ENCODE results near the gene THAP9.
"Not testable (repeated sequence)": the region's sequence is repeated elsewhere in the genome, so short reads cannot be mapped to it uniquely, and the experiment has no call there.

THAP9 gene

GRCh38 chr4:82860487-82860886, 40.0 kb upstream of the THAP9 start:
- no CpG with 5 or more reads among the region's 2 CpGs for WGBS (ENCODE audit: extremely low coverage, insufficient coverage, insufficient read length)
- not testable (repeated sequence) for H3K27ac ChIP-seq (ENCODE audit: low read depth, low read length)

GRCh38 chr4:82861529-82861928, 39.0 kb upstream of the THAP9 start:
- Histone ChIP-seq H3K9me3 (ENCODE audit: insufficient read depth, low read depth, low read length) (no peaks in the 10 kb centered on the region), H2AK5ac (ENCODE audit: low read length) (no peak overlapping the region), H3K27ac (ENCODE audit: low read depth, low read length) (no peak overlapping the region)

More at GRCh38 chr4:82860487-82860886, 40.0 kb upstream of the THAP9 start:
- H4K8ac ChIP-seq (ENCODE audit: low read depth, low read length); H2BK12ac ChIP-seq (ENCODE audit: low read length); H3K4me2 ChIP-seq (ENCODE audit: low read length); H2AK5ac ChIP-seq (ENCODE audit: low read length); H3K4me3 ChIP-seq (ENCODE audit: low read depth, low read length); H2BK120ac ChIP-seq (ENCODE audit: insufficient read depth, low read length, poor library complexity); H3K14ac ChIP-seq (ENCODE audit: low read length); H3K4ac ChIP-seq (ENCODE audit: low read depth, low read length); H2BK5ac ChIP-seq (ENCODE audit: low read depth, low read length, poor library complexity); H3K79me2 ChIP-seq (ENCODE audit: control insufficient read depth, insufficient read depth, low read length, poor library complexity); H3K4me1 ChIP-seq (ENCODE audit: control insufficient read depth in 1 of 2, insufficient read depth in 2 of 2, low read length in 2 of 2); H3K18ac ChIP-seq (ENCODE audit: low read length); H4K91ac ChIP-seq (ENCODE audit: low read depth, low read length); DNase-seq; H3K79me1 ChIP-seq (ENCODE audit: low read length); H3K27me3 ChIP-seq (ENCODE audit: insufficient read depth, low read length); H2AFZ ChIP-seq (ENCODE audit: insufficient read depth, low read length, poor library complexity); H4K12ac ChIP-seq (ENCODE audit: low read depth, low read length); H3K9me3 ChIP-seq (ENCODE audit: insufficient read depth, low read depth, low read length); H3K23ac ChIP-seq (ENCODE audit: low read length); H3K9ac ChIP-seq (ENCODE audit: low read length): not testable (repeated sequence)
- H3K36me3 ChIP-seq (ENCODE audit: control insufficient read depth in 1 of 2, insufficient read depth in 2 of 2, low read length in 2 of 2), result peaks cover 22% of the 10 kb centered on the region in 2 experiments

GRCh38 chr4:82864336-82864979, 36.1 kb upstream of the THAP9 start:
- no peak overlapping the region for H2BK120ac ChIP-seq (ENCODE audit: insufficient read depth, low read length, poor library complexity)
- H3K4me3 ChIP-seq (ENCODE audit: low read depth, low read length), result no peak overlapping the region
- H3K4me2 ChIP-seq (ENCODE audit: low read length), result no peak overlapping the region
- no peak overlapping the region for H2BK12ac ChIP-seq (ENCODE audit: low read length)
- no peaks in the 10 kb centered on the region for H3K9me3 ChIP-seq (ENCODE audit: insufficient read depth, low read depth, low read length)
- H3K14ac ChIP-seq (ENCODE audit: low read length), result no peak overlapping the region
- no peak overlapping the region for H3K18ac ChIP-seq (ENCODE audit: low read length)
- H3K4me1 ChIP-seq (ENCODE audit: control insufficient read depth in 1 of 2, insufficient read depth in 2 of 2, low read length in 2 of 2), result no peaks in the 10 kb centered on the region
- no peak for DNase-seq
- no peak overlapping the region for H3K9ac ChIP-seq (ENCODE audit: low read length)
- no peak overlapping the region for H4K12ac ChIP-seq (ENCODE audit: low read depth, low read length)
- no peaks in the 10 kb centered on the region for H3K79me1 ChIP-seq (ENCODE audit: low read length)
- no CpG with 5 or more reads among the region's 6 CpGs for WGBS (ENCODE audit: extremely low coverage, insufficient coverage, insufficient read length)
- no peaks in the 10 kb centered on the region for H3K27me3 ChIP-seq (ENCODE audit: insufficient read depth, low read length)
- H2BK5ac ChIP-seq (ENCODE audit: low read depth, low read length, poor library complexity), result no peak overlapping the region
- no peak overlapping the region for H3K4ac ChIP-seq (ENCODE audit: low read depth, low read length)
- H3K23ac ChIP-seq (ENCODE audit: low read length), result no peak overlapping the region
- H4K8ac ChIP-seq (ENCODE audit: low read depth, low read length), result no peak overlapping the region
- H3K79me2 ChIP-seq (ENCODE audit: control insufficient read depth, insufficient read depth, low read length, poor library complexity), result no peaks in the 10 kb centered on the region
- no peak overlapping the region for H4K91ac ChIP-seq (ENCODE audit: low read depth, low read length)
- H2AK5ac ChIP-seq (ENCODE audit: low read length), result no peak overlapping the region
- no peak overlapping the region for H3K27ac ChIP-seq (ENCODE audit: low read depth, low read length)
- no peak overlapping the region for H2AFZ ChIP-seq (ENCODE audit: insufficient read depth, low read length, poor library complexity)
- H3K36me3 ChIP-seq (ENCODE audit: control insufficient read depth in 1 of 2, insufficient read depth in 2 of 2, low read length in 2 of 2), result peaks cover 26 to 34% of the 10 kb centered on the region in 2 experiments

More at GRCh38 chr4:82861529-82861928, 39.0 kb upstream of the THAP9 start:
- Histone ChIP-seq H3K4me3 (ENCODE audit: low read depth, low read length) (no peak overlapping the region), H2BK5ac (ENCODE audit: low read depth, low read length, poor library complexity) (no peak overlapping the region), H2BK12ac (ENCODE audit: low read length) (no peak overlapping the region), H3K4ac (ENCODE audit: low read depth, low read length) (no peak overlapping the region), H3K9ac (ENCODE audit: low read length) (no peak overlapping the region), H4K12ac (ENCODE audit: low read depth, low read length) (no peak overlapping the region), H4K91ac (ENCODE audit: low read depth, low read length) (no peak overlapping the region), H4K8ac (ENCODE audit: low read depth, low read length) (no peak overlapping the region), H2BK120ac (ENCODE audit: insufficient read depth, low read length, poor library complexity) (no peak overlapping the region), H3K27me3 (ENCODE audit: insufficient read depth, low read length) (no peaks in the 10 kb centered on the region), H3K36me3 (ENCODE audit: control insufficient read depth in 1 of 2, insufficient read depth in 2 of 2, low read length in 2 of 2) (peaks cover 19 to 25% of the 10 kb centered on the region in 2 experiments), H3K14ac (ENCODE audit: low read length) (no peak overlapping the region), H2AFZ (ENCODE audit: insufficient read depth, low read length, poor library complexity) (no peak overlapping the region), H3K18ac (ENCODE audit: low read length) (no peak overlapping the region), H3K79me2 (ENCODE audit: control insufficient read depth, insufficient read depth, low read length, poor library complexity) (no peaks in the 10 kb centered on the region), H3K4me2 (ENCODE audit: low read length) (no peak overlapping the region), H3K23ac (ENCODE audit: low read length) (no peak overlapping the region), H3K4me1 (ENCODE audit: control insufficient read depth in 1 of 2, insufficient read depth in 2 of 2, low read length in 2 of 2) (no peaks in the 10 kb centered on the region), H3K79me1 (ENCODE audit: low read length) (no peaks in the 10 kb centered on the region)
- DNase-seq, result no peak

- Histone ChIP-seq H4K8ac (ENCODE audit: low read depth, low read length) (no peak overlapping the region), H3K9ac (ENCODE audit: low read length) (no peak overlapping the region), H3K27ac (ENCODE audit: low read depth, low read length) (no peak overlapping the region), H3K79me2 (ENCODE audit: control insufficient read depth, insufficient read depth, low read length, poor library complexity) (no peaks in the 10 kb centered on the region), H3K4ac (ENCODE audit: low read depth, low read length) (no peak overlapping the region), H3K14ac (ENCODE audit: low read length) (no peak overlapping the region), H3K23ac (ENCODE audit: low read length) (no peak overlapping the region), H3K36me3 (ENCODE audit: control insufficient read depth in 1 of 2, insufficient read depth in 2 of 2, low read length in 2 of 2) (peaks cover 25 to 38% of the 10 kb centered on the region in 2 experiments), H3K4me2 (ENCODE audit: low read length) (no peak overlapping the region), H3K4me1 (ENCODE audit: control insufficient read depth in 1 of 2, insufficient read depth in 2 of 2, low read length in 2 of 2) (no peaks in the 10 kb centered on the region), H2AFZ (ENCODE audit: insufficient read depth, low read length, poor library complexity) (no peak overlapping the region), H2AK5ac (ENCODE audit: low read length) (no peak overlapping the region), H2BK12ac (ENCODE audit: low read length) (no peak overlapping the region), H3K4me3 (ENCODE audit: low read depth, low read length) (no peak overlapping the region), H4K12ac (ENCODE audit: low read depth, low read length) (no peak overlapping the region), H2BK5ac (ENCODE audit: low read depth, low read length, poor library complexity) (no peak overlapping the region), H3K9me3 (ENCODE audit: insufficient read depth, low read depth, low read length) (no peaks in the 10 kb centered on the region), H4K91ac (ENCODE audit: low read depth, low read length) (no peak overlapping the region), H3K27me3 (ENCODE audit: insufficient read depth, low read length) (no peaks in the 10 kb centered on the region), H3K79me1 (ENCODE audit: low read length) (no peaks in the 10 kb centered on the region), H2BK120ac (ENCODE audit: insufficient read depth, low read length, poor library complexity) (no peak overlapping the region), H3K18ac (ENCODE audit: low read length) (no peak overlapping the region)
- DNase-seq, result peak; percentile 53 to 88
- WGBS (ENCODE audit: extremely low coverage, insufficient coverage, insufficient read length), result no CpG with 5 or more reads among the region's 1 CpG
Observed at GRCh38 chr4:82865592-82865991, 34.9 kb upstream of the THAP9 start.
